ENCODE measurements around the gene CLHC1.
"Not testable (repeated sequence)": the region's sequence is repeated elsewhere in the genome, so short reads cannot be mapped to it uniquely, and the experiment has no call there.

The CLHC1 gene

GRCh38 chr2:55231546-55232083, 478 bp downstream of the CLHC1 start:
- DNase-seq, result no peak

- no peak for DNase-seq
These were observed 1.5 kb downstream of the CLHC1 start for GRCh38 chr2:55230551-55230950.

GRCh38 chr2:55229221-55229620, 2.9 kb downstream of the CLHC1 start:
- no peak for DNase-seq

- DNase-seq, result no peak
These were observed 3.9 kb downstream of the CLHC1 start for GRCh38 chr2:55228226-55228563.

- not testable (repeated sequence) for DNase-seq
These were observed 4.5 kb downstream of the CLHC1 start for GRCh38 chr2:55227437-55228225.

GRCh38 chr2:55225481-55226020, 6.5 kb downstream of the CLHC1 start:
- DNase-seq, result no peak

GRCh38 chr2:55224761-55225261, 7.3 kb downstream of the CLHC1 start:
- no peak for DNase-seq

GRCh38 chr2:55223958-55224760, 7.9 kb downstream of the CLHC1 start:
- no peak for DNase-seq

GRCh38 chr2:55213822-55214221, 18.3 kb downstream of the CLHC1 start:
- DNase-seq, result no peak

GRCh38 chr2:55204950-55205349, 27.1 kb downstream of the CLHC1 start:
- DNase-seq, result no peak

- DNase-seq, result no peak
These were observed 27.6 kb downstream of the CLHC1 start for GRCh38 chr2:55204536-55204935.

GRCh38 chr2:55200416-55200815, 31.7 kb downstream of the CLHC1 start:
- no peak for DNase-seq

GRCh38 chr2:55196526-55196925, 35.6 kb downstream of the CLHC1 start:
- DNase-seq, result no peak

GRCh38 chr2:55191888-55192287, 40.2 kb downstream of the CLHC1 start:
- not testable (repeated sequence) for DNase-seq

GRCh38 chr2:55186837-55187236, 45.3 kb downstream of the CLHC1 start:
- not testable (repeated sequence) for DNase-seq

- DNase-seq, result no peak
These were observed 51.7 kb downstream of the CLHC1 start for GRCh38 chr2:55180374-55180773.

- no peak for DNase-seq
These were observed 56.0 kb downstream of the CLHC1 start for GRCh38 chr2:55176094-55176415.

- DNase-seq, result peak in 2 of 3 experiments; percentile 66 to 68
These were observed 56.6 kb downstream of the CLHC1 start for GRCh38 chr2:55175254-55176093.

- no peak for DNase-seq
These were observed 58.5 kb downstream of the CLHC1 start for GRCh38 chr2:55173438-55174054.

GRCh38 chr2:55169915-55170314, 62.2 kb downstream of the CLHC1 start:
- no peak for DNase-seq

- DNase-seq, result no peak
These were observed 62.7 kb downstream of the CLHC1 start for GRCh38 chr2:55169359-55169758.
